NT2/D1 (cell line): ENCODE data around the gene TBC1D21.
"Not testable (repeated sequence)": the region's sequence is repeated elsewhere in the genome, so short reads cannot be mapped to it uniquely, and the experiment has no call there.

Source experiments
- DNase-seq: peaks from one replicate; pipeline ENCODE4 v3.0.0-alpha.2; 2011; ENCODE audit warnings: low read depth, low spot score
- H3K27me3 ChIP-seq: 2 replicates; pipeline ENCODE4 v1.6.0; 2011; ENCODE audit warnings: mild to moderate bottlenecking; ENCODE audit not compliant: insufficient read length, insufficient read depth
- H3K36me3 ChIP-seq: 2 replicates; pipeline ENCODE4 v1.6.1; 2011; ENCODE audit warnings: mild to moderate bottlenecking, low read length, mixed read lengths; ENCODE audit not compliant: insufficient read depth, insufficient read length
- H3K4me1 ChIP-seq: 2 replicates; pipeline ENCODE4 v1.5.1; 2011; ENCODE audit not compliant: insufficient read depth, insufficient read length
- H3K4me3 ChIP-seq: 2 replicates; pipeline ENCODE4 v1.5.1; 2011; ENCODE audit warnings: low read depth; ENCODE audit not compliant: insufficient read length
- H3K9ac ChIP-seq: 2 replicates; pipeline ENCODE4 v1.6.0; 2011; ENCODE audit warnings: low read depth; ENCODE audit not compliant: insufficient read length
- H3K9me3 ChIP-seq: 2 replicates; pipeline ENCODE4 v1.5.1; 2011; ENCODE audit warnings: mild to moderate bottlenecking, low read length; ENCODE audit not compliant: insufficient read depth
- SUZ12 ChIP-seq: IDR thresholded peaks from 2 replicates; pipeline ENCODE4 v1.6.1; 2011; ENCODE audit not compliant: insufficient read length, insufficient read depth; ENCODE audit errors: extremely low read depth
- YY1 ChIP-seq: IDR thresholded peaks from 2 replicates; pipeline ENCODE4 v1.6.1; 2011; ENCODE audit not compliant: insufficient read length, insufficient read depth
- ZNF274 ChIP-seq: IDR thresholded peaks from 2 replicates; pipeline ENCODE4 v1.6.1; 2011; ENCODE audit warnings: mild to moderate bottlenecking, low read depth, low read length

The TBC1D21 gene

DNA sequence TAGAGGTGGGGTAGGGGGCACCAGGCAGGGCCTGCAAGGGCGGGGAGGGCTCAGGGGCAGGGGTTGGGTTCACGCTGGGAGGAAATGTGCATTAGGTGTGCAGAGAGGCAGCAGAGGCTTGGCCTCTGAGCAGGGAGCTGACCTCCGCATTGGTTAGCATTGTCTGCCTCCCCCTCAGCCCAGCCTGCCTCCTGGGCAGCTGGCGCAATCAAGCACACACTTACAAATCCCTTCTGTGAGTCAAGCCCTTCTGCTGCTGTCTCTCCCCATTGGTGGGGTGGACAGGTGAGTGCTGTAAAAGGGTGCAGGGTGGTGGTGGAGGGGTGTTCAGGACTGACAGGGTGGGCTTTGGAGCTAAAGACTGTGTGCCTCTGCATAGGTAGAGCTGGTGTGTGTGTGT, 62.2 kb downstream of the TBC1D21 start:
- Histone ChIP-seq H3K36me3 (peaks cover 30% of the 10 kb centered on the region), H3K9ac (peak overlapping the region; percentile 24), H3K27me3 (no peaks in the 10 kb centered on the region), H3K4me3 (no peak overlapping the region), H3K9me3 (no peaks in the 10 kb centered on the region), H3K4me1 (peaks cover 14% of the 10 kb centered on the region)
- no peak for DNase-seq
- TF ChIP-seq ZNF274, result no peak
- no peak for TF ChIP-seq SUZ12
- TF ChIP-seq YY1, result no peak

DNA sequence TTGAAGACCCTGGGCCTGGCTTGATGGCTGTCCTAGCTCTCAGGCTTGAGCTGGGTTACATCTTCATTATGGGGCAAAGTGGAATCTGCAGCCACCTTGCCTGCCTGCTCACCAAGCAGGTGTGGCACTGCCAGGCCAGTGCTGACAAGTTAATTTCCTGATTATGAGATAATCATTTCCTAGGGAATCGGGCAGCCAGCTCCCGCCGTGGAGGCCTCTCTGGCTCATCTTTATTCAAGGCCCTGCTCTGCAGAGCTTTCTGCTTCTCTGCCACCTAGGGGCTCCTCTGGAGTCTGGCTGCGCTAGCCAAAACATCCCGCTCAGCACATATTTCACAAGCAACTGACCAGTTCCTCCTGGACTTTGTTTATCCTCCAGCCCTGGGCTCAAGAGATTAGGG, 62.8 kb downstream of the TBC1D21 start:
- no peak for TF ChIP-seq SUZ12
- TF ChIP-seq YY1, result no peak
- TF ChIP-seq ZNF274, result no peak
- Histone ChIP-seq H3K27me3 (no peaks in the 10 kb centered on the region), H3K9ac (peak overlapping the region; percentile 29), H3K36me3 (peaks cover 24% of the 10 kb centered on the region), H3K4me1 (peaks cover 16% of the 10 kb centered on the region), H3K9me3 (no peaks in the 10 kb centered on the region), H3K4me3 (no peak overlapping the region)
- no peak for DNase-seq

DNA sequence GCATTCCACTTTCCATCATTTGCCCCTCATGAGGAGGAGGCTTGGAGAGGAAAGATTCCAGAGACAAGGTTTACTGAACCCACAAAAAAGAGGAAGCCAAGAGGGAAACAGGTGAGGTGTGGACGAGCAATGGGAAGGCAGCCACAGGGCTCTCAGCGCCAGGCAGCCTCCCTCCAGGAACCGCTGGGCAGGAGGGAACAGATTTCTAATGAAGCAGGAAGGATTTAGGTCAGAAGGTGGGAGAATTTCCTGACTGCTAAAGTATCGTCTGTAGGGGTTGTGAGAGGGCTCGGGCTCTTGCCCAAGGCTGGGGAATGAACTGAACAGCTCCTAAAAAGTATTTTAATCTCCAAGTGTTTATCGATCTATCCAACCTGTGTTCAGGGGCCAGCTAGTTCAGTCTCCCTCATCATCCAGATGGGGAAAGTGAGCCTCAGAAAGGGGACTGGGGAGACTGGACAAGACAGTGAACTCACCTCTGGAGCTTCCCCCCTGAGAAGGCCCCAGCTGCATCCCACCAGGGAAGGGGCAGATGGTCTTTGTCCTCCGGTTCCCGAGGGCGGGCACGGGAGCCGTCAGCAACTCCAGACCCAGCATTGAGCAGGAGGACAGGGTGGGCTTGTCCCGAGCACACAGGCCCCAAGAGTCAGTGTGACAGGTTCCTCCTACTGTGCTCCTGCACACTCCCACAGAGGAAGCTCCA, 63.4 kb downstream of the TBC1D21 start:
- no peak for TF ChIP-seq YY1
- TF ChIP-seq SUZ12, result no peak
- no peak for TF ChIP-seq ZNF274
- no peak for DNase-seq
- no peaks in the 10 kb centered on the region for H3K9me3 ChIP-seq
- H3K36me3 ChIP-seq, result peaks cover 18% of the 10 kb centered on the region
- H3K9ac ChIP-seq, result no peak overlapping the region
- H3K27me3 ChIP-seq, result no peaks in the 10 kb centered on the region
- peaks cover 16% of the 10 kb centered on the region for H3K4me1 ChIP-seq
- no peak overlapping the region for H3K4me3 ChIP-seq

DNA sequence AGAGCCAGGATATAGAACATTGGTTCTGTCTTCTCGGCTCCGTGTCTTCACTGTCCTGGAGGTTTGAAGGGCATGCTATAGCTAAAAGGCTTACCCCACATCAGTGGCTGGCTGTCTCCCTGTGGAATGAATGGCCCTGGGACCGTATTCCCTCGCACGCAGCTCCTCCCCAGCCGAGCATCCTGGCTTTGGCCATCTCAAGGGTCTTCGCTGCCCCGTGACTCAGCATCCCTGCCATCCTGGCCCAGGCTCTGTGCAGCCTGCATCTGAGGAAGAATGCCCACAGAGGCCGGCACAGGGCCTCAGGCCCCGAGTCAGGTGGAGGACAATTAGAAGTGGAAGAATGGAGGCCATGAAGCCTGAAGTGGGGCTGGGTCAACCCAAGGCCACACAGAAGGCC, 63.9 kb downstream of the TBC1D21 start:
- Histone ChIP-seq H3K9me3 (no peaks in the 10 kb centered on the region), H3K4me1 (peaks cover 20% of the 10 kb centered on the region), H3K4me3 (no peak overlapping the region), H3K27me3 (no peaks in the 10 kb centered on the region), H3K9ac (no peak overlapping the region), H3K36me3 (peaks cover 12% of the 10 kb centered on the region)
- TF ChIP-seq SUZ12 (no peak), ZNF274 (no peak), YY1 (no peak)
- no peak for DNase-seq

DNA sequence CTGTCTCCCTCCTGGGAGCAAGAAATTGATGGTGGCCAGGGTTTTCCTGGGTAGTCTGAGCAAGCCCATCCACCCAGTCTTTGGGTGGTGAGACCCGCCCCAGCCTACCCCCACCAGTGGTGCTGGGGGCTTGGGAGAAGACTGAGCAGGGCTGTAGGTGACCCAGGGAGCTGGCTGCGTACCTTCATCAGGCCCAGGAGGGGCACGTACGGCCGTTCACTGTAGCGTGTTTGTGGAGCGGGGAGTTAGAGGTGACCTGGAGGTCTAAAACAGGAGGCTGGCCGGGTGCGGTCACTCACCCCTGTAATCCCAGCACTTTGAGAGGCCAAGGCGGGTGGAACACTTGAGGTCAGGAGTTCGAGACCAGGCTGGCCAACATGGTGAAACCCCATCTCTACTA, 64.4 kb downstream of the TBC1D21 start:
- TF ChIP-seq YY1 (no peak), ZNF274 (no peak), SUZ12 (no peak)
- no peak for DNase-seq
- H3K9me3 ChIP-seq, result no peaks in the 10 kb centered on the region
- peaks cover 20% of the 10 kb centered on the region for H3K4me1 ChIP-seq
- no peaks in the 10 kb centered on the region for H3K27me3 ChIP-seq
- no peak overlapping the region for H3K9ac ChIP-seq
- no peak overlapping the region for H3K4me3 ChIP-seq
- H3K36me3 ChIP-seq, result peaks cover 11% of the 10 kb centered on the region

DNA sequence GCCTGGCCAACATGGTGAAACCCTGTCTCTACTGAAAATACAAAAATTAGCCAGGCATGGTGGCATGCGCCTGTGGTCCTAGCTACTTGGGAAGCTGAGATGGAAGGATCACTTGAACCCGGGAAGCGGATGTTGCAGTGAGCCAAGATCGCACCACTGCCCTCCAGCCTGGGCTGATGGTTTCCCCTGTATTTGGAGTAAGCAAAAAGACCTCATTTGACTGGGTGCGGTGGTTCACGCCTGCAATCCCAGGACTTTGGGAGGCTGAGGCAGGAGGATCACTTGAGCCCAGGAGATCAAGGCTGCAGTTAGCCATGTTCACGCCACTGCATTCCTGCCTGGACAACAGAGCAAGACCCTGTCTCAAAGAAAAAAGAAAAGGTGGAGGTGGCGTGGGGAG, 65.2 kb downstream of the TBC1D21 start:
- Histone ChIP-seq H3K4me1 (peaks cover 20% of the 10 kb centered on the region), H3K36me3 (peaks cover 13% of the 10 kb centered on the region)
- H3K27me3 ChIP-seq, H3K4me3 ChIP-seq, H3K9me3 ChIP-seq, H3K9ac ChIP-seq, DNase-seq: not testable (repeated sequence)
